ENCODE results near the gene HSBP1. TPM values are rescaled to one million over a fixed set of nuclear protein-coding genes. Genes with fewer than 3 reads are reported as not detected.

Gene HSBP1
- total RNA-seq, 1 donor from 2014 or later = 88.8 TPM

DNA sequence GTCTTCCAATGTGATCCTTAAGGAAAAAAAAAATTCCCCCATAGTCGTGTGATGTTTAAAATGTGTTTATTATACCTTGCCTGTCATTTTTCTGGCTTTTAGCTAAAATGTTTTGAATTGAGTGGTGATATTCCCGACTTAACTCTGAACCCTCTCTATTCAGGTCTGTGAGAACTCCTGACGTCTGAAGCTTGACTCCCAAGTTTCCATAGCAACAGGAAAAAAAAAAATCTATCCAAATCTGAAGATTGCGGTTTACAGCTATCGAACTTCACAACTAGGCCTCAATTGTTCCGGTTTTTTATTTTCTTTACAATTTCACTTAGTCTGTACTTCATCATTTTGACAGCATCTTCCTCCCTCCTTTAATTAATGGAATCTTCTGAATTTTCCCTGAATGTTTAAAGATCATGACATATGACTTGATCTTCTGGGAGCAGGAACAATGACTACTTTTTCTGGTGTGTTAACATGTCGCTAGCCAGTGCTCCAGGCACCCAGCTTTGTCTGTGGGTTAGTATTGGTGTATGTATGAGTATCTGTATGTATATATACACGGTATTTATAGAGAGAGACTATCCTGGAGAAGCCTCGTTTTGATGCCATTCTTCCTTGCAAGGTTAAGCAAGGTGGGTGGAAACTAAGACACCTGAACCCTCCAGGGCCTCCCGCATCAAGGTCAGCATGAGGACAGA is 12.8 kb upstream of the HSBP1 start:
- H3K4me3 Mint-ChIP-seq (ENCODE audit: unreplicated experiment) = no peak overlapping the region
- DNase-seq (ENCODE audit: low spot score) = no peak
- no peak for TF ChIP-seq CTCF (IDR thresholded peaks at IDR 0.05)
- H3K27ac Mint-ChIP-seq (ENCODE audit: unreplicated experiment) = no peak overlapping the region
- no peaks in the 10 kb centered on the region for H3K36me3 Mint-ChIP-seq (ENCODE audit: low read depth)
- peaks cover 5% of the 10 kb centered on the region for H3K9me3 Mint-ChIP-seq (ENCODE audit: low read depth)
- no peaks in the 10 kb centered on the region for H3K27me3 Mint-ChIP-seq (ENCODE audit: low read depth)
- no peaks in the 10 kb centered on the region for H3K4me1 Mint-ChIP-seq (ENCODE audit: low read depth)

DNA sequence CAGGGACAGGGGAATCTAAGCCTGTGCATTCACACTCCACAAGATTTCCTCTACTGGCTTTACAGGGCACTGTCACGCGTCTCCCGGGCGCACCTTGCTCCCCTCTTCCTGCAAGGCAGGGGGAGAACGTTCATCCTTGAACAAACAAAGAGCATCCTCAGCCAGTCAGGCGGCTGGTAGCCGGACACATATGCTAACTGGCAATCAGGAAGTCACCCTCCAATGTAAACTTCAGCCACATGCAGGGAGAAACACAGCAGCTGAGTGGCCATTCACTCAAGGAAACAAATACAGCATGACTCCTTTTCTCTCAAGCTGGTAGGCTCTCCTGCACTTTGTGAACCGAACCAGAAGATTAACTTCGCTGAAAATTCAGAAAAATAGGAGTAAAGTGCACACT is 10.8 kb upstream of the HSBP1 start:
- no peak overlapping the region for H3K27ac Mint-ChIP-seq (ENCODE audit: unreplicated experiment)
- no peaks in the 10 kb centered on the region for H3K27me3 Mint-ChIP-seq (ENCODE audit: low read depth)
- H3K36me3 Mint-ChIP-seq (ENCODE audit: low read depth) = no peaks in the 10 kb centered on the region
- no peak for TF ChIP-seq CTCF (IDR thresholded peaks at IDR 0.05)
- H3K9me3 Mint-ChIP-seq (ENCODE audit: low read depth) = peaks cover 5% of the 10 kb centered on the region
- H3K4me1 Mint-ChIP-seq (ENCODE audit: low read depth) = peaks cover 1% of the 10 kb centered on the region
- no peak overlapping the region for H3K4me3 Mint-ChIP-seq (ENCODE audit: unreplicated experiment)
- no peak for DNase-seq (ENCODE audit: low spot score)

- H3K4me3 Mint-ChIP-seq (ENCODE audit: unreplicated experiment) = no peak overlapping the region
- DNase-seq (ENCODE audit: low spot score) = no peak
- no peaks in the 10 kb centered on the region for H3K36me3 Mint-ChIP-seq (ENCODE audit: low read depth)
- TF ChIP-seq CTCF (IDR thresholded peaks at IDR 0.05) = no peak
- H3K9me3 Mint-ChIP-seq (ENCODE audit: low read depth) = no peaks in the 10 kb centered on the region
- H3K27me3 Mint-ChIP-seq (ENCODE audit: low read depth) = no peaks in the 10 kb centered on the region
- H3K4me1 Mint-ChIP-seq (ENCODE audit: low read depth) = peaks cover 5% of the 10 kb centered on the region
- no peak overlapping the region for H3K27ac Mint-ChIP-seq (ENCODE audit: unreplicated experiment)
These were observed 8.4 kb upstream of the HSBP1 start for GRCh38 chr16:83799336-83799735.

DNA sequence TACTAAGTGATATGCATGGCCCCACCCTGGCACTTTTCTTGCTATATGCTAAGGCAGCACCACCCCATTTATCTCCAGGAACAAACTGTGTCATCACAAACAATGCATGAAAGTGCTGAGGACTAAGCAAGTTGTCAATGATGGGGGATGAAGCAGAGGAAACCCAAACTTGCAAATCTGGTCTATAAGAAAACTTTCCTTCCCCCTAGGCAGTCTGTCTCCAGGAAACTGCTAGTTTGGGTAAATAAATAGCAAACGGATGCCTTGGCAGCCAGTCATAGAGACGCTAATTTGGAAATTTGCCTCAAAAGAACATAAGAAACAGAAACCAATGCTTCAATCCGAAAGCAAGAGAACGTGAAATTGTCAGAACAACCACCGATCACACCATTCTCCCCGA is 5.6 kb upstream of the HSBP1 start:
- Mint-ChIP-seq H3K36me3 (ENCODE audit: low read depth) (no peaks in the 10 kb centered on the region), H3K9me3 (ENCODE audit: low read depth) (no peaks in the 10 kb centered on the region), H3K4me1 (ENCODE audit: low read depth) (peaks cover 5% of the 10 kb centered on the region), H3K27me3 (ENCODE audit: low read depth) (no peaks in the 10 kb centered on the region), H3K4me3 (ENCODE audit: unreplicated experiment) (no peak overlapping the region), H3K27ac (ENCODE audit: unreplicated experiment) (no peak overlapping the region)
- DNase-seq (ENCODE audit: low spot score) = no peak
- no peak for TF ChIP-seq CTCF (IDR thresholded peaks at IDR 0.05)

GRCh38 chr16:83802554-83803205 is 5.1 kb upstream of the HSBP1 start:
- no peaks in the 10 kb centered on the region for H3K9me3 Mint-ChIP-seq (ENCODE audit: low read depth)
- H3K4me3 Mint-ChIP-seq (ENCODE audit: unreplicated experiment) = no peak overlapping the region
- H3K27ac Mint-ChIP-seq (ENCODE audit: unreplicated experiment) = no peak overlapping the region
- DNase-seq (ENCODE audit: low spot score) = no peak
- H3K36me3 Mint-ChIP-seq (ENCODE audit: low read depth) = no peaks in the 10 kb centered on the region
- no peaks in the 10 kb centered on the region for H3K27me3 Mint-ChIP-seq (ENCODE audit: low read depth)
- no peak for TF ChIP-seq CTCF (IDR thresholded peaks at IDR 0.05)
- H3K4me1 Mint-ChIP-seq (ENCODE audit: low read depth) = peaks cover 8% of the 10 kb centered on the region

Measured in chondrocyte (in vitro differentiated cells).